SW480 (cell line): Measurements from ENCODE around the gene TMPRSS5.

ENCODE experiments used
- DNase-seq: peaks from one replicate; pipeline ENCODE4 v3.0.0-alpha.2; 2016; ENCODE audit warnings: low spot score

TMPRSS5 gene

GRCh38 chr11:113667801-113668200, 38.3 kb downstream of the TMPRSS5 start:
- no peak for DNase-seq

GRCh38 chr11:113666584-113666983, 39.5 kb downstream of the TMPRSS5 start:
- DNase-seq = no peak

- DNase-seq = no peak
Observed at GRCh38 chr11:113664981-113665710, 41.0 kb downstream of the TMPRSS5 start.

GRCh38 chr11:113664069-113664980, 41.8 kb downstream of the TMPRSS5 start:
- DNase-seq = peak; percentile 83

- DNase-seq = peak; percentile 20
Observed at GRCh38 chr11:113663567-113663966, 42.5 kb downstream of the TMPRSS5 start.

GRCh38 chr11:113655771-113656170, 50.3 kb downstream of the TMPRSS5 start:
- no peak for DNase-seq

- DNase-seq = no peak
Observed at GRCh38 chr11:113651023-113651422, 55.1 kb downstream of the TMPRSS5 start.

GRCh38 chr11:113649311-113649710, 56.8 kb downstream of the TMPRSS5 start:
- DNase-seq = no peak

- no peak for DNase-seq
Observed at GRCh38 chr11:113647856-113648255, 58.3 kb downstream of the TMPRSS5 start.

- no peak for DNase-seq
Observed at GRCh38 chr11:113647108-113647507, 59.0 kb downstream of the TMPRSS5 start.

- DNase-seq = no peak
Observed at GRCh38 chr11:113645593-113646349, 60.3 kb downstream of the TMPRSS5 start.

- no peak for DNase-seq
Observed at GRCh38 chr11:113644605-113645004, 61.5 kb downstream of the TMPRSS5 start.

GRCh38 chr11:113643701-113644100, 62.4 kb downstream of the TMPRSS5 start:
- no peak for DNase-seq

- no peak for DNase-seq
Observed at GRCh38 chr11:113643006-113643585, 63.0 kb downstream of the TMPRSS5 start.

- no peak for DNase-seq
Observed at GRCh38 chr11:113642090-113642489, 64.0 kb downstream of the TMPRSS5 start.

GRCh38 chr11:113638376-113638775, 67.7 kb downstream of the TMPRSS5 start:
- no peak for DNase-seq

GRCh38 chr11:113637636-113638035, 68.5 kb downstream of the TMPRSS5 start:
- no peak for DNase-seq
